ENCODE measurements around the gene NOL4L.

NOL4L gene

DNA sequence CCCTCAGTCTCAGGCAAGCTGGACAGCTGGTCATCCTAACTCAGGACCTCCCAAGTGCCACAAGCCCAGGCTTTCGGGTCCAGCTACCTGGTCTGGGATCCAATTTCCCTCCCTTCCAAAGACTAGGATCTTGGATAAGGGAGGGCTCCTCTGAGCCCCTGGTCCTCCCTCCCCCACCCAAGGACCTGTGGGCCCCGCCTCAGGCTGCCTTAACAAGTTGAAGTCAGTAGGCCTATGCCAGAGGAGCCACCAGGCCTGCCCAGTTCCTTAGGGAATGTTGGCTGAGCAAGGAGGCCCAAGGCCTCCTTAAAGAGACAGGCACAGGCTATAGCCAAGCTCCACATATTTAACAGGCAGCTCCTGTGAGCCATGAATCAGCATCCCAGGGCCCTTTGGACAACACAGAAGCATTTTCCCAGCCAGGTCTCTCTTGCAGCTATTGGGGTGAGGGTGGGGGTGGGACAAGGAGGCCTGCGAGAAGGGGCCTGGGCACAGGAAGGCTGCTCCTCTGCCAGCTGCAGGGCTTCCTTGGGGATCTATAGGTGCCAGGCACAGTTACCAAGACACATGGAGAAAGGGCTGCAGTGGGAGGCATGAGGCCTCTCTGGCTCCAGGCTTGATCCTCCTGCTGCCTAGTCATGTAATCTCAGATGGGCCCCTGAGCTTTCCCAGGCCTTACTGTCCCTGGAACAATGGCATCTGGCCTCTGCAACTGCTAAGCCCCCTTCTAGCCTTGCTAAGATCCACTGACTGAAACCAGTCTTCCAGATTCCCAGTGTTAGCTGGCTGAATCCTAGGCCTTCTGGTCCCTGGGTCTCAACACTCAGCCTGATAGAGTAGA lies 27.4 kb upstream of the NOL4L start:
- Histone ChIP-seq H3K4me3 (ENCODE audit: low read length) (no peak overlapping the region), H3K36me3 (ENCODE audit: insufficient read depth, low read length) (no peaks in the 10 kb centered on the region), H3K9me3 (ENCODE audit: insufficient read depth, low read depth, low read length) (no peaks in the 10 kb centered on the region), H3K27ac (ENCODE audit: low read depth, low read length) (no peak overlapping the region), H3K4me1 (ENCODE audit: insufficient read depth, low read length) (no peaks in the 10 kb centered on the region; the same call in 1 of the 2 replicates), H3K9ac (ENCODE audit: low read depth, low read length) (no peak overlapping the region), H3K27me3 (ENCODE audit: insufficient read depth, low read length) (no peaks in the 10 kb centered on the region)
- WGBS, result 92% methylated on average over 3 of the region's 3 CpGs

DNA sequence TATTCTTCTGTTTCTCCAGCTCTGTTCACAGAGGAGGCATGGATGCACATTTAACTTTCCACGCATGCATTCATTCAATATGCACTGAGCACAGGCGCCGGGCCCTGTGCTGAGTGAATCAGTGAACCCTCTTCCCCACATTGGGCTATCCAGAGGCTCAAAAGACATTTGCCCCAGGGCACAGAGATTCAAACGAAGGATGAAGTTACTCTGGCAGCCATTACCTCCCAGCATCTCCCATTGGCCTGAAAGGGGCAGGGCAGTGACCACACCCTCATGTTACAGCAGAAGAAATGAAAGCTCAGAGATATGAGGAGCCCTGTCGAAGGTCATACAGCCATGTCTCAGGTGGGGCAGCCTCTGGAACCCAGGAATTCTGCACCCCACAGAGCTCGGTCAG lies 26.7 kb upstream of the NOL4L start:
- Histone ChIP-seq H3K4me3 (ENCODE audit: low read length) (no peak overlapping the region), H3K9ac (ENCODE audit: low read depth, low read length) (no peak overlapping the region), H3K27ac (ENCODE audit: low read depth, low read length) (no peak overlapping the region), H3K36me3 (ENCODE audit: insufficient read depth, low read length) (no peaks in the 10 kb centered on the region), H3K9me3 (ENCODE audit: insufficient read depth, low read depth, low read length) (no peaks in the 10 kb centered on the region), H3K4me1 (ENCODE audit: insufficient read depth, low read length) (no peaks in the 10 kb centered on the region; the same call in 1 of the 2 replicates), H3K27me3 (ENCODE audit: insufficient read depth, low read length) (0 out of 2 replicates have a peak, but pooled peaks cover 1% of the 10 kb centered on the region)
- 85% methylated on average over 6 of the region's 6 CpGs for WGBS

DNA sequence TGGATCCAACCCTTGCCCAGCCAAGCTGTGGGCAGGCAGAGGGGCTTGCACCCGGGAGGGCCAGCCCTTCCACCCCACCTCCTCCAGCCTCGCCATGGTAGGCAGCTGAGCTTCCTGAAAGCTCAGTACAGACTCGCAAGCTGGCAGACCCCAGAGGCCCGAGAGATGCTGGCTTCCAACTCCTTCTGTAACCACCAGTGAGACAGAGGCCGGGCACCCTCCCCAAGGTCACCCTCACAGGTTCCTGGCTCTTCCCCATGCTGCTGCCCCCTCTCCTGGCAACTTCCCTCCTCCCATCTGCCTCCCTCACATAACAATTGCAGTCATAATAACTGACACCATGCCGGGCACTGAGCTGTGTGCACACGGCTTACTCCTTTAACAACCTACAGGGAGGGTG lies 26.2 kb upstream of the NOL4L start:
- Histone ChIP-seq H3K36me3 (ENCODE audit: insufficient read depth, low read length) (no peaks in the 10 kb centered on the region), H3K27ac (ENCODE audit: low read depth, low read length) (no peak overlapping the region), H3K4me1 (ENCODE audit: insufficient read depth, low read length) (no peaks in the 10 kb centered on the region; the same call in 1 of the 2 replicates), H3K4me3 (ENCODE audit: low read length) (no peak overlapping the region), H3K27me3 (ENCODE audit: insufficient read depth, low read length) (peaks cover 3% of the 10 kb centered on the region; the same call in 1 of the 2 replicates), H3K9ac (ENCODE audit: low read depth, low read length) (no peak overlapping the region), H3K9me3 (ENCODE audit: insufficient read depth, low read depth, low read length) (no peaks in the 10 kb centered on the region)
- whole genome bisulfite sequencing, result 80% methylated on average over 7 of the region's 7 CpGs

DNA sequence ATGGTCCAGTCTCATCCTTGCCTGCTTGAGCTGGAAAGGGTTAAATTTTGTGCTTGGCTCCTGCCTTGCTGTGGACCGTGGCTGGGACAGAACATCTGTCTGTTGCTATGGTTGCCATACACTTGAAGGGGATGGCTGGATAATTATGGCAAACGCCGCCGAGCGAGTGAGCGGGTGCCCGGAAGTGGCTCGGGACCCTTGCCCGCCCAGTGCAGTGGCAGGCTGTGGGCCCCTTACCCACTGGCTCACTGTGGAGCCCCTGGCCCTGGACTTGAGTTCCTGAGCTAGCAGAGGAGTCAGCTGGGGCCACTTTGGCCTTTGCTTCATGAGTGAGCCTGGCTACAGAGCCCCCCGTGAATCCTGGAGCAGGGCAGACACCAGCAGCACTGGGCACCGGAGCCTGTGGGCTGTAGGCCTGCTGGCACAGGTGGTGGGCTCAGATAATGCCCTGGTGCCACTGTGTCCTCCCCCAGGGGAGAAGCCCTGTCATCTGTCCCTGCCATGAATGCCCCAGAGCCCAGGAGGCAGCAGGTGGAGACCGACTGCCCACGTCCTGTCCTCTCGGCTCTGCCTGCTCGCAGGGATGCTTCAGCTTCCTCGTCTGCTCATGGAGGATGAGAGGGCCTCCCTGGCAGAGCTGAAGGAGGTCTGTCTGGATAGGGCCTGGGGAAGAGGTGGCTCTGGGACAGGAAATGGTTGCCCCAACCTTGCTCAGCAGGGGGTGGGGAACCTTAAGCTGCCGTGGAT lies 25.5 kb upstream of the NOL4L start:
- H3K4me3 ChIP-seq (ENCODE audit: low read length), result no peak overlapping the region
- no peaks in the 10 kb centered on the region for H3K9me3 ChIP-seq (ENCODE audit: insufficient read depth, low read depth, low read length)
- peaks cover 2% of the 10 kb centered on the region; the same call in 1 of the 2 replicates for H3K4me1 ChIP-seq (ENCODE audit: insufficient read depth, low read length)
- peaks cover 6% of the 10 kb centered on the region; the same call in 1 of the 2 replicates for H3K27me3 ChIP-seq (ENCODE audit: insufficient read depth, low read length)
- H3K27ac ChIP-seq (ENCODE audit: low read depth, low read length), result no peak overlapping the region
- no peaks in the 10 kb centered on the region for H3K36me3 ChIP-seq (ENCODE audit: insufficient read depth, low read length)
- H3K9ac ChIP-seq (ENCODE audit: low read depth, low read length), result no peak overlapping the region
- 82% methylated on average over 17 of the region's 17 CpGs for WGBS

DNA sequence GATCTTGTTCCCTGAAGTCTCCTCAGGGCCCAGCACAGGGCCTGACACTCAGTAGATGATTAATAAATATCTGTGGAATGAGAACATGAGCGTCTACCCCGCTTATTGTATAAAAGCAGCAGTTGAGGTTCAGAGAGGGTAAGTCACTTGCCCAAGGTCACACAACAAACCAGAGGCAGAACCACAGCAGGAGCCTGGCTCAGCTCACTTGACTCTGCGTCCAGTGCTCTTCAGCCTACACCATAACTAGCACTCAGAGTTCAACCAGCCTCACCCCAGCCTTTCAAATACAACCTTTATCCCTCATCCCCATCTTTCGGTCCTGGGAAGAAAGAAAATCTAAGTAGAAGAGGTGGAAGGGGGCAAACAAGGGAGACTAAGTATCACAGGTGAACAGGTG lies 24.9 kb upstream of the NOL4L start:
- Histone ChIP-seq H3K4me3 (ENCODE audit: low read length) (no peak overlapping the region), H3K36me3 (ENCODE audit: insufficient read depth, low read length) (no peaks in the 10 kb centered on the region), H3K27ac (ENCODE audit: low read depth, low read length) (no peak overlapping the region), H3K4me1 (ENCODE audit: insufficient read depth, low read length) (peaks cover 9% of the 10 kb centered on the region), H3K9me3 (ENCODE audit: insufficient read depth, low read depth, low read length) (no peaks in the 10 kb centered on the region), H3K9ac (ENCODE audit: low read depth, low read length) (no peak overlapping the region), H3K27me3 (ENCODE audit: insufficient read depth, low read length) (peaks cover 6% of the 10 kb centered on the region; the same call in 1 of the 2 replicates)
- WGBS, result 89% methylated on average over 4 of the region's 4 CpGs

DNA sequence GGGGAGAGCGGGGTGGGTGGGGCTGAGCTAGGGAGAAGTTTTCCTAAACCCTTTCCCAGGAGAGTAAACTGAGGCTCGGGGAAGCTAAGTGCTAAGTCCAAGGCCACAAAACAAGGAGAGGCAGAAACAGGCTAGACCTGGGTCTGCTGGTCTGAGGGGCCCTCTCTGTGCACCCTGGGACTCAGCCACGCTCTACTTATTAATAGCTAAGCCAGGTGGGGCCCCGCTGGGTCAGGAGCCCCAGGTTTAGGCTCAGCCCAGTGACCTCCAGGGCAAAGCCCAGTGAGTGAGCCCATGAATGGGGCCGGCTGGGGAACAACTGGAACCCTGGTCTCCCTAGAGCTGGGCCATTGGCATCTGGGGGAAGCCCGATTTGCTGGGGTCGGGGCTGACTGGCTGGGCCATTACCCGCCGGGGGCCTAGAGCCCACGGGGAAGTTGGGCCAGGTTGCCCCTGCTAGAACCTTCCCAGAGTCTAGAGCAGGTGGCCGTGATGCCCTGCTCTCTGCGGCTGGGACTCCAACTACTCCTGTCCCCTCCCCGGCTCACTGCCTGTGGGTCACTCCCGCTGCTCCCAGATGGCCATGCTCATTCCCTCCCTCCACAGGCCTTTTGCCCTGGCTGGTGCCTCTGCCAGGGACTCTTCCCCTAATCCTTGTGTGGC lies 24.1 kb upstream of the NOL4L start:
- no peak overlapping the region for H3K9ac ChIP-seq (ENCODE audit: low read depth, low read length)
- 86% methylated on average over 14 of the region's 14 CpGs for WGBS
- peaks cover 11% of the 10 kb centered on the region for H3K4me1 ChIP-seq (ENCODE audit: insufficient read depth, low read length)
- no peaks in the 10 kb centered on the region for H3K36me3 ChIP-seq (ENCODE audit: insufficient read depth, low read length)
- peaks cover 6% of the 10 kb centered on the region; the same call in 1 of the 2 replicates for H3K27me3 ChIP-seq (ENCODE audit: insufficient read depth, low read length)
- no peak overlapping the region for H3K4me3 ChIP-seq (ENCODE audit: low read length)
- H3K27ac ChIP-seq (ENCODE audit: low read depth, low read length), result no peak overlapping the region
- H3K9me3 ChIP-seq (ENCODE audit: insufficient read depth, low read depth, low read length), result no peaks in the 10 kb centered on the region

DNA sequence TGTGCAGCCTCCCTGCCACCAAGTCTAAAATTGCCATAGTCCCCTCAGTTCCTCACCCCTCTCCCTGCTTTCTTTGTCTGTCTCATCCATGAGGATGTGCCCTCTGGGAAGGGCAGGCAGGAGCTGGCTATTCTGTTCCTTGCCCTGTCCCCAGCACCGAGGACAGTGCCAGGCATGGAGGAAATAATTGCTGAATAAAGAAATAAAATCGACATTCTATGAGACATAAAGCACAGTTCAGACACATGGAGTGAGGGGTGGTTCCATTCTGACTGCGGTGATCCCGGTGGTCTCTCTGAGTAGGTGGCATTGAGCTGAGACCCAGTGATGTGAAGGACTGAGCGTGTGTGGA lies 23.5 kb upstream of the NOL4L start:
- Histone ChIP-seq H3K4me3 (ENCODE audit: low read length) (no peak overlapping the region), H3K4me1 (ENCODE audit: insufficient read depth, low read length) (peaks cover 11% of the 10 kb centered on the region), H3K9me3 (ENCODE audit: insufficient read depth, low read depth, low read length) (no peaks in the 10 kb centered on the region), H3K27me3 (ENCODE audit: insufficient read depth, low read length) (peaks cover 6% of the 10 kb centered on the region; the same call in 1 of the 2 replicates), H3K27ac (ENCODE audit: low read depth, low read length) (no peak overlapping the region), H3K9ac (ENCODE audit: low read depth, low read length) (no peak overlapping the region), H3K36me3 (ENCODE audit: insufficient read depth, low read length) (no peaks in the 10 kb centered on the region)
- 94% methylated on average over 5 of the region's 5 CpGs for WGBS

DNA sequence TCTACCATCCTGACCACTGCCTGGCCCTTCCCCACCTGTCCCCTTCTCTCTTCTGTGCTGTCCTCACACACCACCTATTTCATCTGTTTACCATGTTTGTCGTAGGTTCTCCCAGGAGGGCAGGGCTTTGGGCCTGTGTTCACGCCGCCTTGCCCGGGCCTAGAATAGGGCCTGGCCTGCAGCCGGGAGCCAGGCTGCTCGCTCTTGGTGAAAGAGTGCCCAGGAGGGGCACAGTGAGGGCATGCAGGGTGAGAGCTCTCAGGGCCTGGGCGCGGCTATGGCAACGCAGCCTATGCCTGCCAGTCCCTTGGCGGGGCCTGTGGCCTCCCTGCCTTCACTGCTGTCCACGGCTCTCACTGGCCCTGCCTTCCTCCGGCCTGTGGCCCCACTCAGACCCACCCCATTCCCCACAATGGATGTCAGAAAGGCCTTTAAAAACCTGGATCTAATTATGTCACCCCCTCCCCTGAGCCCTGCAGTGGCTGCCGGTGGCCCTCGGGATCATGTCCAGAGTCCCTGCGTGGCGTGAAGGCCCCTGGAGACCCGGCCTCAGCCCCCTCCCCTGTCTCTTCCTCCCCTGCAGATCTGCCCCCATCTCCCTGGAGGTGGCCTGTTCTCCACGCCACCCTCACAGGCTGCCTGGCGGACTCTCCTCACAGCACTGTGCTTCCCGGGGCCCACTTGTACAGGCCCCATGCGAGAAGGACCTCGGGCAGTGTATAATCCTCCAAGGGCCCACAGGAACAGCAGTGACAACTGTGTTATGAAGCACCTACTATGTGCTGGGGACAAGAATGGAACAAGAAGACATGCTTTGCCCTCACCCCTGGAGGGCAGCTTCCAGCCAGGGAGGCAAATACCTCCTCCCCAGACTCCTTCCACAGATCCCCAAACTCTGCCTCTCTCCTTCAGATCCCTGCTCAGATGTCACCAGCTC lies 22.9 kb upstream of the NOL4L start:
- whole genome bisulfite sequencing, result 91% methylated on average over 22 of the region's 22 CpGs
- no peak overlapping the region for H3K27ac ChIP-seq (ENCODE audit: low read depth, low read length)
- peaks cover 11% of the 10 kb centered on the region for H3K4me1 ChIP-seq (ENCODE audit: insufficient read depth, low read length)
- H3K9me3 ChIP-seq (ENCODE audit: insufficient read depth, low read depth, low read length), result no peaks in the 10 kb centered on the region
- no peak overlapping the region for H3K9ac ChIP-seq (ENCODE audit: low read depth, low read length)
- H3K36me3 ChIP-seq (ENCODE audit: insufficient read depth, low read length), result no peaks in the 10 kb centered on the region
- H3K4me3 ChIP-seq (ENCODE audit: low read length), result no peak overlapping the region
- H3K27me3 ChIP-seq (ENCODE audit: insufficient read depth, low read length), result peaks cover 6% of the 10 kb centered on the region; the same call in 1 of the 2 replicates

DNA sequence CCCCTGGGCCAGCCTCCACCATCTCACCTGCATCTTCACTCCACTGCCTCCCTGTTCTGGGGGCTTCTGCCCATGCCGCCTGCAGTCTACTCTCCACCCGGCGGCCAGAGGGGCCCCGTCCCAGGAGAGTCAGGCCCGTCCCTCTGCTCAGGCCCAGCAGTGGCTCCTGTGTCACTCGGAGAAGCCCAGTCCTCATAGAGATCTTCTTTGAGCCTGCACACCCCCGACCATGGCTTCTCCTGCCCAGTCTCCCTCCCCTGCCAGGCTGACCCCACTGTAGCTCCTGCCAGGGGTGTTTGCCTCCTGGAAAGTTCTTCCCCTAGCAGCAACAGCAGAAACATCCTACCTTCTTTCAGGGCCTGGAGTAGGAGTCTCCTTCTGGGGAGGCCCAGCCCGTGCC lies 22.2 kb upstream of the NOL4L start:
- Histone ChIP-seq H3K4me1 (ENCODE audit: insufficient read depth, low read length) (peaks cover 11% of the 10 kb centered on the region), H3K9me3 (ENCODE audit: insufficient read depth, low read depth, low read length) (no peaks in the 10 kb centered on the region), H3K36me3 (ENCODE audit: insufficient read depth, low read length) (no peaks in the 10 kb centered on the region), H3K9ac (ENCODE audit: low read depth, low read length) (no peak overlapping the region), H3K4me3 (ENCODE audit: low read length) (no peak overlapping the region), H3K27me3 (ENCODE audit: insufficient read depth, low read length) (peaks cover 6% of the 10 kb centered on the region; the same call in 1 of the 2 replicates), H3K27ac (ENCODE audit: low read depth, low read length) (no peak overlapping the region)
- 85% methylated on average over 8 of the region's 8 CpGs for WGBS

DNA sequence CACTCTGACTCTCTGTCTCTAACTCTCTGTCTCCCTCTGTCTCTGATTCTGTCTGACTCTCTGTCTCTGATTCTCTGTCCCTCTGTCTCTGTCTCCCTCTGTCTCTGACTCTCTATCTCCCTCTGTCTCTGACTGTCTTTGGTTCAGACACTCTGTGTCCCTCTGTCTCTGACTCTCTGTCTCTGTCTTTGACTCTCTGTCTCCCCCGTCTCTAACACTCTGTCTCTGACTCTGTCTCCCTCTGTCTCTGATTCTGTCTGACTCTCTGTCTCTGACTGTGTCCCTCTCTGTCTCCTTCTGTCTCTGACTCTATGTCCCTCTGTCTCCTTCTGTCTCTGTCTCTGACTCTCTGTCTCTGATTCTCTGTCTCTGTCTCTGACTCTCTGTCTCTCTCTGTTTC lies 21.7 kb upstream of the NOL4L start:
- no peaks in the 10 kb centered on the region for H3K9me3 ChIP-seq (ENCODE audit: insufficient read depth, low read depth, low read length)
- 92% methylated on average over 1 of the region's 1 CpG for WGBS

More for the DNA sequence above, 21.7 kb upstream of the NOL4L start:
- Histone ChIP-seq H3K4me3 (ENCODE audit: low read length) (no peak overlapping the region), H3K4me1 (ENCODE audit: insufficient read depth, low read length) (peaks cover 11% of the 10 kb centered on the region), H3K27ac (ENCODE audit: low read depth, low read length) (no peak overlapping the region), H3K36me3 (ENCODE audit: insufficient read depth, low read length) (no peaks in the 10 kb centered on the region), H3K27me3 (ENCODE audit: insufficient read depth, low read length) (peaks cover 6% of the 10 kb centered on the region; the same call in 1 of the 2 replicates), H3K9ac (ENCODE audit: low read depth, low read length) (no peak overlapping the region)

All from HUES64 (cell line).